CD4-positive, alpha-beta T cell treated with Interleukin-1 beta for 1 hour (primary cell): ENCODE results near the gene LIN37.
"Not testable (repeated sequence)": the region's sequence is repeated elsewhere in the genome, so short reads cannot be mapped to it uniquely, and the experiment has no call there.

ENCODE experiments used
- DNase-seq, 2 donors: peaks; one replicate each; pipeline ENCODE4 v3.0.0-alpha.2; 2020 to 2022

Gene LIN37

DNA sequence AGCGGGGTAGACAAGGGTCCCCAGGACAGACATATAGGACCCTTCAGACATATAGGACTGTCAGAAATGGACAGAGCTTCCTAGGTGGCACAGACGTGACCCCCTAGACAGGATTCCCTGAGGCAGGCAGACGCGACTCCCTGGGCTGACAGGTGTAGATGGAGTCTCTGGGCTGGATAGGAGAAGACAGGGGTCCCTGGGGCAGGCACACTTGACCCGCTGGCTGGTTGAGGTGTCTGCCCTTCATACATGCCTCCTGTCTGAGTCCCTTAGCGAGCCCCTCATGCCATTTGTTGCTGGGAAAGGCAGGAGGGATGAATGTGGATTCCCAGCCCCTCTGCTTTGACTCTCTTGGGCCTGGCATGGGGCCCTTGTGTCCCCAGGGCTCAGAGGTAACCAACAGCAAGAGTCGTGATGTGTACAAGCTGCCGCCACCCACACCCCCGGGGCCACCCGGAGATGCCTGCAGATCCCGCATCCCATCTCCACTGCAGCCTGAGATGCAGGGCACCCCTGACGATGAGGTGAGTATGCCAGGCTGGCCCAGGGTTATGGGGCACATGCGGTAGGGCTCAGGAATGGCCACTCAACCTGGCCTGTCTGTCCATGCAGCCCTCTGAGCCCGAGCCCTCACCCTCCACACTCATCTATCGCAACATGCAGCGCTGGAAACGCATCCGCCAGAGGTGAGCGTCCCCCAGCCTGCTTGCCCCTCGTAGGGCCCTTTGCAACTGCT is 5.4 kb downstream of the LIN37 start:
- DNase-seq = no peak

- DNase-seq = no peak
These were observed 6.2 kb downstream of the LIN37 start for GRCh38 chr19:35754370-35755130.

GRCh38 chr19:35755131-35755549 is 6.8 kb downstream of the LIN37 start:
- DNase-seq = no peak

DNA sequence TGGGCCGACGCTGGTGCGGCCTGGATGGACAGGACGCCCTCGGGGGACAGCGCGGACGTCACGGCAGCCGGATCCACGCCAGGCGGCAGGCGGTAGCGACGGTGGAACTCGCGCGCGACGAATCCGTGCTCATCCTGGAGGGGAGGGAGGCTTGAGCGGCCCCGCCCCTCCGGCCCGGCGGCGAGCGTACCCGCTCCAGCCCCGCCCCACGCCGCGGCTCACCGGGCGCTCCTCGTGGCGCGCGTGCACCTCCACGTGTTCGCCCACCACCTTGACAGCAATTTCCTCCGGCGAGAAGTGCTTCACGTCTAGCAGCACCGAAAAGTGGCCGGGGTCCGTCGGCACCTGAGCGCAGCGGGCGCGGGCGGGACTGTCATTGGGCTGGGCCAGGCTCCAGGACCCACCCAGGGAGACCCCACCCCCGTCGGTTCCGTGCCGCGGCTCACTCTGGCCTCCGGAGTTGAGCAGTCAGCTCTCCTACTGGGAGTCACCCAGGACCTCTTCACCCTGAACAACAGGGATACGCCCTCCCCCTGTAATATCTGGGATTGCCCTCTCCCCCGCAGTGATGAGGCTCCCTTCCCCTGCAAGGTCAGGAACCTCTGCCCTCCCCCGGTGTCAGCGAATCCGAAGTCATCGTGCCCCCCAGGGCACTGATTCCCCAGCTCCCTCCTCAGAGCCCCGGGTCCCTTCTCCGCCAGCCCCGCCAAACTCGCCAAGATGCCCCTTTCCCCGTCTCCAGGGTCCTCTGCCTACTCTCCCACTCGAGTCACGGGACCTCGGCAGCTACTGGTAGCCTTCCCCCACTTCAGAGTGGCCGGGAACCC is 7.4 kb downstream of the LIN37 start:
- peak; percentile 65 to 71 for DNase-seq

- DNase-seq = no peak
These were observed 8.2 kb downstream of the LIN37 start, which contains the start of gene HSPB6 for GRCh38 chr19:35756377-35757230. HSPB6 (minus strand) TSS chr19:35757029; CDS start chr19:35757008, 21 bp downstream.

DNA sequence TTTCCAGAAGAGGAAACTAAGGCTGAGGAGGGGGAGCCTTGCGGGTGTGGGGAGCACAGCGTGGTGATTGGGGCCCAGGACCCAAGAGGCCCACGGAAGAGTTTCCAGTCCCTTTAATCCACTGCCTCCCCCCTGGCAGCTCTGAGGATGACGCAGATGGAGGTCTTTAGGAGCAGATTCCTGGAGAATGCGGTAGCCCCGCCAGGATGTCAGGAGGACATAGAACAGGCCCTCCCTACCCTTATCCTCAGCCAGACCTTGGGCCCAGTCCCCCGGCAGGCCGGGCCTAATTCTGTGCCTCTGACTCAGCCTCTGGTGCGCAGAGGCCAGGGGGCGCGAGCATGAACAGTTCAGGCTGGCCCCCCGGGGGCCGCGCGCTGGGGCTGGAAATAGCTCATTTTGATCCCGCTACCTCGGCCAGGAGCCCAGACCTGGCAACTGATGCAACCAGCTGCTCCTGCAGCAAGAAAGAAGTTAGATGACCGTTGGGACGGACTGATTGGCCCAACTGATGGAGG is 8.9 kb downstream of the LIN37 start:
- no peak for DNase-seq

- peak; percentile 99 to 100 for DNase-seq
These were observed 9.6 kb downstream of the LIN37 start, which contains the start of gene PROSER3 for GRCh38 chr19:35757749-35758608. PROSER3 (plus strand) TSS chr19:35758176; CDS start chr19:35758216, 40 bp downstream.

DNA sequence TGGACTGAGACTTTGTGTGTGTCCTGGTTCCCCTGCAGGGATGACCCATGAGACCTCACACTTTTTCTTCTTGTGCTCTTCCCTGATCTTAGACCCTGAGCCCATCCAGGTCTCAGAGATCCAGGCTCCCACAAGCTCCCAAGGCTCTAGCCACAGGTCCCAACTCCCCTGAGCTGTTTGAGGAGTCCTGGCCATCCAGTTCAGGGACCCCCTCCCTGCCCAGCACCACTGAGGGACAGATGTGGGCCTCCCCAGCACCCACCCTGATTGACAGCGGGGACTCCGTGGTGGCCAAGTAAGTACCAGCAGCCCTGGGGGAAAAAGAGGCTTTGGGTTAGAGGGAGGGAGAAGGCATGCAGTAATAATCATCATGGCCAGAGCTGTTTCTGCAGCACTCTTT is 11.3 kb downstream of the LIN37 start:
- DNase-seq = no peak

DNA sequence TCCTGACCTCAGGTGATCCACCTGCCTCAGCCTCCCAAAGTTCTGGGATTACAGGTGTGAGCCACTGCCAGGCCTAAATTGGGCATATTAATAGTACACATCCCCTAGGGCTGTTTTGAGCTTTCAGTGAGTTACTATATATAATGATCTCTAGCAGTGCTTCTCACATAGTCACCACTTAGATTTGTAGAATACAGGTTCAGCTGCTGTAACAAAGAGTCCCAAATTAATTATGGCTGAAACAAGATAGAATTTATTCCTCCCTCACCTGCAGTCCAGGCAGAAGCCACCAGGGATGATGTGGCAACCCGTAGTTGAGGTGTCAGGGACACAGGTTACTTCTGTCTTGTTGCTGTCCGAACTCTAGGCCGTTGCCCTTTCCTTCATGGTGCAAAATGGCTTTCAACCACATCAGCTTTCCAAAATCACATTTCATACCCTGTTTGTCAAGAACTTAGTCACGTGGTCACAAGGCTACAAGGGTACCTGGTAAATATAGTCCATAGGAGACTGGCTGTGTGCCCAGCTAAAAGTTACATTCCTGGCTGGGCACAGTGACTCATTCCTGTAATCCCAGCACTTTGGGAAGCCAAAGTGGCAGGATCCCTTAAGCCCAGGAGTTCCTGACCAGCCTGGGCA is 12.5 kb downstream of the LIN37 start:
- DNase-seq = no peak

- no peak for DNase-seq
These were observed 16.3 kb downstream of the LIN37 start for GRCh38 chr19:35764432-35765315.

DNA sequence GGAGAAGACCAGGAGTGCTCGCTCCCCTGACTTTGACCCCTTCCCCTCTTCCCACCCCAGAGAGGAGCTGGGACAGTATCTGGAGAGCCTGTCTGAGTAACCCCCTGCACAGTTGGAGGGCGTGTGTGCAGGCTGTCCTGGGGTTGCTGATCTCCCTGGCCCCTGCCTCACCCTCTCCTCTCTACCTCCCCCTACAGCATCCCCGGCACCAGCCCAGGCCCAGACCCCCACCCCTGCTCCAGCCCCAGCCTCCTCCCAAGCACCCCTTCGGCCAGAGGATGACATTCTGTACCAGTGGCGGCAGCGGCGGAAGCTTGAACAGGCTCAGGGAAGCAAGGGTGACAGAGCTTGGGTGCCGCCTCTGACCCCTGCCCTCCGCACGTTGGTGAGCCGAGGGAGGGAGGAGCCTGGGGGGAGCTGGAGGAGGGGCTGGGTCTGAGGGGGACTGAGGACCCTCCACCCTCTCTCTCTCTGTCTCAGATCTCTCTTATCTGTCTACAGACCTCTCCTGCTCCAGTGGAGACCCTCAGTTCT is 18.3 kb downstream of the LIN37 start:
- no peak for DNase-seq

- no peak for DNase-seq
These were observed 19.1 kb downstream of the LIN37 start for GRCh38 chr19:35767288-35768081.

DNA sequence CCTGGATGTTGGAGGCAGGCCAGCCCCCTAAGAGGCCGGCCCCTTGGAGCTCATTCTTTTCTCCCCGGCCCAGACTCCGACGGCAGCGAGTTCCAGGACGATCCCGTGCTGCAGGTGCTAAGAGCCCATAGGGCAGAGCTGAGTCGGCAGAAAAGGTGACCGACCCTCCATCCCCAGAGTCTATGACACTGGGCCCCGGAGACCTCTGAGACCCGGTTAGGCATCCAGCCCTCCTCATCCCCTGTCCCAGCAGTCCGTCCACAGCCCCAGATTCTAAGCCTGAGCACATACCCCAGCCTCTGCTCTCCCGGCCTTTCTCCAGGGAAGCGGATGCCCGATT is 19.7 kb downstream of the LIN37 start:
- DNase-seq = no peak

GRCh38 chr19:35772362-35772761 is 24.0 kb downstream of the LIN37 start:
- DNase-seq = not testable (repeated sequence)

- no peak for DNase-seq
These were observed 24.8 kb downstream of the LIN37 start for GRCh38 chr19:35773020-35773806.

GRCh38 chr19:35774274-35775045 is 26.1 kb downstream of the LIN37 start:
- DNase-seq = no peak

DNA sequence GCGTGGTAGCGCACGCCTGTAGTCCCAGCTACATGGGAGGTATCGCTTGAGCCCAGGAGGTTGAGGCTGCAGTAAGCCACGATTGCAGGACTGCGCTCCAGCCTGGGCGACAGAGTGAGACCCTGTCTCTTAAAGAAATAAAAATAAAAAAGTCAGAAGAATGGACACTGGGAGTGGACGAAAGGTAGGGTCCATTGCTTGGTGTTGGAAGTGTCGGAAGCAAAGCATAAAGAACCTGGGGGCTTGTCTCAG is 26.6 kb downstream of the LIN37 start:
- no peak for DNase-seq
